Muscle layer of duodenum (tissue), 2 donors: ENCODE results near the gene GPR25.

Experiments used
- H3K27ac ChIP-seq: one replicate; pipeline ENCODE4 v1.7.0; 2013; ENCODE audit warnings: mild to moderate bottlenecking, low read length
- H3K27me3 ChIP-seq: one replicate; pipeline ENCODE4 v1.7.0; 2013; ENCODE audit warnings: low read depth, mild to moderate bottlenecking, control low read depth, low read length
- H3K36me3 ChIP-seq, 2 donors: one replicate each; pipeline ENCODE4 v1.7.0; 2013; ENCODE audit warnings: low read length in 2 of 2, control low read depth in 1 of 2, mild to moderate bottlenecking in 1 of 2; ENCODE audit not compliant: insufficient read depth in 2 of 2, control insufficient read depth in 1 of 2
- H3K4me1 ChIP-seq, 2 donors: one replicate each; pipeline ENCODE4 v1.7.0; 2013; ENCODE audit warnings: low read length in 2 of 2, mild to moderate bottlenecking in 2 of 2, control low read depth in 1 of 2, moderate library complexity in 1 of 2; ENCODE audit not compliant: insufficient read depth in 2 of 2, control insufficient read depth in 1 of 2
- H3K4me3 ChIP-seq, 2 donors: one replicate each; pipeline ENCODE4 v1.7.0; 2013; ENCODE audit warnings: low read length in 2 of 2, low read depth in 1 of 2, mild to moderate bottlenecking in 1 of 2
- H3K9me3 ChIP-seq, 2 donors: one replicate each; pipeline ENCODE4 v1.7.0; 2013; ENCODE audit warnings: low read length in 2 of 2, control low read depth in 1 of 2, mild to moderate bottlenecking in 1 of 2; ENCODE audit not compliant: control insufficient read depth in 1 of 2
- donor health status: healthy.

Gene GPR25

DNA sequence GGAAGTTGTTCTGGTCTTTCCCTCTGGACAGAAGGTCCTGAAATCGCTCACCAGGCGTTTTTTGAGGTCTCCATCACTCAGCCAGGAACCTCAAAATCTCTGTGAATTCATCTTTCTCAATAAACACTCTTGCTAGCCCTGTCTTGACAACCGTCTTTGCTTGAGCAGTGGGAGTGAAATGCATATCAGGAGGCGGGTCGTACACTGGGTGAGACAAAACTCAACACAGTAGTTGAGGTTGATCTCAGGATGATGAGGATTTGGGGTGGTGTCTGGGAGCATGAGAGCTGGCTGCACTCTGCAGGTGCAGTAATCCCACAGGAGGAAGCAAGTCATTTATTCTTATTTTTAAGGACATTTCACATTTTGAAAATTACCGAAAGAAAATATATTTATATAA is 1.9 kb downstream of the GPR25 start:
- Histone ChIP-seq H3K4me3 (no peak overlapping the region), H3K27ac (no peak overlapping the region), H3K9me3 (no peaks in the 10 kb centered on the region), H3K4me1 (peaks cover 0 to 14% of the 10 kb centered on the region in 2 donors), H3K36me3 (no peaks in the 10 kb centered on the region), H3K27me3 (peaks cover 38% of the 10 kb centered on the region)

- Histone ChIP-seq H3K4me3 (no peak overlapping the region), H3K4me1 (peaks cover 0 to 14% of the 10 kb centered on the region in 2 donors), H3K36me3 (no peaks in the 10 kb centered on the region), H3K9me3 (no peaks in the 10 kb centered on the region), H3K27ac (no peak overlapping the region), H3K27me3 (peaks cover 30% of the 10 kb centered on the region)
These were observed 2.6 kb downstream of the GPR25 start for GRCh38 chr1:200875416-200875815.

DNA sequence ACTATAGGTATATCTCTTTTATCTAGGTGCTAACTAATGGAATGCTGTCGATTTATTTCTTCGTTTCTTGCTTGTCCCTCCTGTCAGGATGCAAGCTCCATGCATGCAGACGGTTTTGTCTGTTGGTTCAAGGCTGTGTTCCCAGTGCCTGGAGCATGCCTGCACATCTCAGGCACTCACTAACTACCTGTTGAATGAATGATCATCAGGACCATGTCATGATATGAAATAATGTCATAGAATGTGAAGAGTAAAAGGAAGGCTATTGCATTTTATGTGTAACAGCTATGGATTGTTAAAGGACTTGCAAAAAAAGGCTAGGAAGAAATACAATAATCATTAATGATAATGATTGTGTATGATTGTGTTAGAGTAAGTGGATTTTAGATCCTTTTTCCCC is 4.2 kb downstream of the GPR25 start:
- H3K36me3 ChIP-seq, result no peaks in the 10 kb centered on the region
- peaks cover 24% of the 10 kb centered on the region for H3K27me3 ChIP-seq
- H3K4me1 ChIP-seq, result peaks cover 0 to 14% of the 10 kb centered on the region in 2 donors
- no peak overlapping the region for H3K4me3 ChIP-seq
- no peak overlapping the region for H3K27ac ChIP-seq
- H3K9me3 ChIP-seq, result no peaks in the 10 kb centered on the region

DNA sequence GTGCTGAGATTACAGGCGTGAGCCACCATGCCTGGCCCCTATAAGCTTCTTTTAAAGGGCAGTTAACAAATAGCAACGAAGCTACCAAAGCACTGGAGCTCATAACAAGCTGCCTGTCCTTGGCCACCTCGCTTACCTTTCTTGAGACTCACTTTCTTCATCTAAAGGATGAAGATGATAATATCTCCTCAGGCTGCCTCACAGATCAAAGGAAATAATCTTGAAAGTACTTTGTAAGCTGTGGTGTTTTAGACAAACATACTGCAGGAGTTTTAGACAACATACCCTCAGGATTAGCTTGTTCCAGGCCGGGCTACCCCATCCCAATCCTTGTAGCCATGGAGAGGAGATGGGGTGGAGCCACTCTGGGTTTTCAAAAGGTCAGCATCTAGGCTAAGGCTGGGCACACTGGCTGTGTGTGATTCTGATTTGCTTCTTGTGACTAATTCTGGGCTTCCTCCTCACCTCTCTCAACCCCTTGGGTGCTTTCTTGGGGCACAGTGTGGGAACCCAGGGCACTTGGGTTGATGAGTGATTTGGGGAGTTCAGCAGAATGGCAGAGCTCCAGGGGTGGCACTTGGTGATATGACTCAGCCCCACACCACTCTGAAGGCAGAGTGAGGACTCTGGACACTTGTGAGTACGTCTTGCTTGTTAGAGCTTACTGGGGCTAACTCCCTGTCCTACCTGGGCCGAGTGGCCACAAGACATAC is 5.2 kb downstream of the GPR25 start:
- H3K4me1 ChIP-seq, result peaks cover 0 to 11% of the 10 kb centered on the region in 2 donors
- no peaks in the 10 kb centered on the region for H3K9me3 ChIP-seq
- peaks cover 19% of the 10 kb centered on the region for H3K27me3 ChIP-seq

GRCh38 chr1:200880212-200880611 is 7.4 kb downstream of the GPR25 start:
- H3K27me3 ChIP-seq, result peaks cover 3% of the 10 kb centered on the region
- H3K27ac ChIP-seq, result no peak overlapping the region
- H3K4me3 ChIP-seq, result no peak overlapping the region
- H3K4me1 ChIP-seq, result no peaks in the 10 kb centered on the region
- H3K9me3 ChIP-seq, result no peaks in the 10 kb centered on the region
- no peaks in the 10 kb centered on the region for H3K36me3 ChIP-seq

More for the DNA sequence above, 5.2 kb downstream of the GPR25 start:
- no peak overlapping the region for H3K4me3 ChIP-seq
- no peaks in the 10 kb centered on the region for H3K36me3 ChIP-seq
- H3K27ac ChIP-seq, result no peak overlapping the region

GRCh38 chr1:200883118-200883517 is 10.3 kb downstream of the GPR25 start:
- Histone ChIP-seq H3K27me3 (no peaks in the 10 kb centered on the region), H3K9me3 (no peaks in the 10 kb centered on the region), H3K4me1 (peaks cover 0 to 5% of the 10 kb centered on the region in 2 donors), H3K36me3 (no peaks in the 10 kb centered on the region), H3K4me3 (no peak overlapping the region), H3K27ac (no peak overlapping the region)

GRCh38 chr1:200885623-200886402 is 13.0 kb downstream of the GPR25 start:
- H3K9me3 ChIP-seq, result no peaks in the 10 kb centered on the region
- no peak overlapping the region for H3K4me3 ChIP-seq
- H3K36me3 ChIP-seq, result no peaks in the 10 kb centered on the region
- no peak overlapping the region for H3K27ac ChIP-seq
- peaks cover 0 to 8% of the 10 kb centered on the region in 2 donors for H3K4me1 ChIP-seq
- H3K27me3 ChIP-seq, result no peaks in the 10 kb centered on the region

- Histone ChIP-seq H3K36me3 (no peaks in the 10 kb centered on the region), H3K27me3 (no peaks in the 10 kb centered on the region), H3K9me3 (no peaks in the 10 kb centered on the region), H3K4me3 (no peak overlapping the region), H3K4me1 (peaks cover 0 to 15% of the 10 kb centered on the region in 2 donors), H3K27ac (no peak overlapping the region)
These were observed 13.8 kb downstream of the GPR25 start for GRCh38 chr1:200886594-200886993.

DNA sequence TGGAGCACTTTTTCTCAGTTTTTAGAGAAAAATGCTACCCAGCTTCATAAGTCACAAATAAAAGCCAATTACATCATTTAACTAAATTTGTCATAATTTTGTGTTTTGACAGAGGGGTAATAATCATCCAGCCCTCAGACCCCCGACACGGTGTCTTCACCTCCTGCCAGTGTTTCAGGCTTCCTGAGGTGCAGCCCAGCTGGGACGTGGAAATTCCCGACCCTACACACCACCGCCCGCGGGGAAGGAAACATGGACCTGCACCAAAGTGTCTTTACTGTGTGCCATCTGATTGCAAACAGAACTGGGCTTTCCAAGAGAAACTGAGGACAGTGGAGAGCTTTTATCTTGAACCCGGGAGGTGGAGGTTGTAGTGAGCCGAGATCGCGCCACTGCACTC is 14.3 kb downstream of the GPR25 start:
- H3K27me3 ChIP-seq, result no peaks in the 10 kb centered on the region
- H3K4me3 ChIP-seq, result no peak overlapping the region
- H3K9me3 ChIP-seq, result no peaks in the 10 kb centered on the region
- no peaks in the 10 kb centered on the region for H3K36me3 ChIP-seq
- H3K4me1 ChIP-seq, result peaks cover 0 to 19% of the 10 kb centered on the region in 2 donors
- no peak overlapping the region for H3K27ac ChIP-seq

GRCh38 chr1:200887772-200888348 is 15.1 kb downstream of the GPR25 start:
- Histone ChIP-seq H3K27ac (no peak overlapping the region), H3K9me3 (no peaks in the 10 kb centered on the region), H3K36me3 (no peaks in the 10 kb centered on the region), H3K4me1 (peaks cover 0 to 19% of the 10 kb centered on the region in 2 donors), H3K4me3 (no peak overlapping the region), H3K27me3 (no peaks in the 10 kb centered on the region)

DNA sequence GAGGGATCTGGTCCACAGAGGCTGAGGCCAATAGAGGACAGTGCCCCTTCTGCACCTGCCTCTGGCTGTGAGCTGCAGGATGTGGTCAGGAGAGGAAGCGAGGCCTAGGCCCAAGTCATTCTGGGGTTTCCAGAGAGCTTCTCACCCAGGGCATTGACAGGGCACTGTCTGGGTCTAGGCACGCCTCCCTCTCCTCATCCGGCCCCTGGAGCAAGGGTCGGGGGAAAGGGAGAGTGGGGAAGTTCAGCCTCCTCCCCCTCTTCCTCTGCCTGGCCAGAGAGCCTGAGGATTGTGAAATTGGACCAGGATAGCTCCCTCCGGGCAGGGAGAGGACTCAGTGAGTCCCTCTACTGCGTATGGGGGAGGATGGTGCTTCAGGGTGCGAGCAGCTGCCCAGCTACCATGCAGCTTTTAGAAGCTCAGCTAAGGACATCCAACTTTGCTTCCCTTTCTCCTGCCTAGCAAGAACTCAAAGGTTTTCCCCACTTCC is 15.6 kb downstream of the GPR25 start:
- no peaks in the 10 kb centered on the region for H3K9me3 ChIP-seq
- no peaks in the 10 kb centered on the region for H3K27me3 ChIP-seq
- H3K36me3 ChIP-seq, result no peaks in the 10 kb centered on the region
- no peak overlapping the region for H3K27ac ChIP-seq
- H3K4me1 ChIP-seq, result peaks cover 0 to 19% of the 10 kb centered on the region in 2 donors
- H3K4me3 ChIP-seq, result no peak overlapping the region
